MM.1S (cell line): ENCODE measurements around the gene PHB1.

Experiments used
- CTCF ChIP-seq: fragments of 300-600 bp; sonication (generic); IDR thresholded peaks from 2 replicates; pipeline ENCODE4 v1.5.1; 2016; ENCODE audit warnings: antibody characterized with exemption, low read length, mixed read lengths
- EZH2 ChIP-seq: fragments of 300-600 bp; sonication (generic); optimal IDR thresholded peaks from 2 replicates; pipeline ENCODE3; 2017; ENCODE audit warnings: low read depth, mild to moderate bottlenecking, antibody characterized with exemption, low read length, mixed read lengths

DNA sequence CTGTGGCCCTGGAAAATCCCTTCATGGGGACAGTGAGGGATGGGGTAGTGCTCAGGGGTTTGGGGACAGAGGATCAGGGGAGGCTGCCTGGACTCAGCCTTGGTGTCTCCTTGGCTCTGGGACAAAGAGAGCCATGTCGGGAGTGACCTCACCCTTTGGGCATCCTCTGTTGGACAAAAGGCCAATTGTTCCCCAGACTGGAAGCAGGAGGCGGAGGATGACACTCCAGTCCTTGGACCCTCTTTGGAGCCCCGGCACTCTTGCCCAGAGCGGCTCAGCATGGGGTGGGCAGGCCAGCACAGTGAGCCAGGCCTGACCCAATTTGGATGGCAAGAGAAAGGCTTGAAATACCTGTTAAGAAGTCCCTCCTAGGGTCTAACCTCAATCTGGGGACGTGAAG is 39.4 kb upstream of the PHB1 start:
- TF ChIP-seq CTCF (no peak), EZH2 (no peak)
